HuH-7 (cell line): ENCODE data around the gene DFFB.
"Not testable (repeated sequence)": the region's sequence is repeated elsewhere in the genome, so short reads cannot be mapped to it uniquely, and the experiment has no call there.

Source experiments
- DNase-seq: peaks from one replicate; pipeline ENCODE4 v3.0.0; 2011; ENCODE audit warnings: low spot score

The DFFB gene

DNA sequence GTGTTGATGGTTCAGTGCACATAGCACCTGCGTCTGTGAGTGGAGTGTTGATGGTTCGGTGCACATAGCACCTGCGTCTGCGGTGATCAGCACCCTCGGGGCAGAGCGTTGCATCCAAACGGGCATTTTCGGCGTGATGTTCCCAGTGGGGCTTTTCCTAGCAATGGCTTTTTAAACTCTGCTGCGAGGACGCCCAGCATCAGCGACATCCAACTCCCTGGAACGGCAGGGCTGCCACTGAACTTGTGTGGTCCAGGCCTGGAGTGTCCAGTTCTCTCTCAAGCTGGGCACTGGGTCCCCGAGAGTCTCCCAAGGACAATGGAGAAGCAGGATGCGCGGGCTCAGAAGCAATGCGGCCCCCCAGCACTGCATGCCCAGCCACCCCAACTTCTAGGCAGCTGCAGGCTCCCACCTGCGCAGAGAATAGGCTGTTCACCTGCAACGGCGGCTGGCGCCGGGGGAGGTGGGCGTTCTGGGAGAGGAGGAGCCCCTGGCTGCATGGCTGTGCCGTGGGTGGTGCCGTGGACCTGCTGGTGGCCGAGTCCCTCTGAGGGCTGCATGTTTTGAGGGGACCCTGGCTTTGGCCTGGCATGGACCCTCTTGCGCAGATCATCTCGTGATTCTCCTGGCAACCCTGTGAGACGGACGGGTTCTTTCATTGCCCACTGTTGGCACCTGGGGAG, 52.9 kb downstream of the DFFB start:
- no peak for DNase-seq

DNA sequence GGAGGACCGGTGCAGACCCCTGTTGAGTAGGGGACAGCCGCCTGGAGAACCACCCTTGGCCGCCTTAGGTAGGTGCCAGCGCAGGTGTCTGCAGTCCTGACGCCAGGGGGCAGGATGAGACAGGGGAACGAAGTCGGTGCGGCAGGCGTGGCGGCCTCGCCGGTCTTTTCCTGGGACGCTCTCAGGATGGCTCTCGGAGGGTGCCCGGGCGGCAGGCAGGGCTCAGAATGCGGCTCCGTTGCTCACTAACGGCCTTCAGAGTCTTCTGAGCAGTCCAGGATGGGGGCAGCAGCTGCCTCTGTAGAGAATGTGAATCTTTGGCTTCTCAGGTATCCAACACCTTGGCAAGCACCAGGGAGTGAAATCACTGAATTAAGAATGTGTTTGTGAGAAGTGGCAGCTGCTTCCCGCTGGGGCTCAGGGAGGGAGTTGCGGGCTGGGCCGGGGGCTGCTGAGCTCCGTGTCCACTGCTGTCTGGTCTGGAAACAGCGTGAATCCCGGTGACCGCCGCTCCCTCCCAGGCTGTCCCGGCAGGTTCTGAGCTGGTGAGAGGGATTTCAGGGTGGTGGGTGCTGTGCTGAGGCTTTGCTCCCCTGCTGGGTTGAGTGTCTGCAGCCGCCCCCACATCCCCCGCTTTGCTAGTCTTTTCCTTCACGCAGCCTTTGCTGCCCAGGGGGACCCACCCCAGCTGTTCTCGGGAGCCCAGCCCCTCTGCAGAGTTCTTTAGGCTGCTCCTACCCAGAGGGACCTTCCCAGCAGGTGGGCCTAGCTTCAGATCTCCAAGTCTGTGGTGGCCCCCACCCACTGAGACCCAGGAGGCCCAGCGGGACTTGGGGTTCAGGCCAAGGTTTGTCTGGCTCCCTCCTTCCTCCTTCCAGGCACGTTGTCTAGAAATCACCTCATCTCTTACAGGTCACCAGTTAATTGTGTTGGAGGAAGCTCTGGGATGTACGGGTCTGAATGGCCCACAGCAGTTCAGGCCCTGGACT, 53.9 kb downstream of the DFFB start:
- peak; percentile 87 for DNase-seq

DNA sequence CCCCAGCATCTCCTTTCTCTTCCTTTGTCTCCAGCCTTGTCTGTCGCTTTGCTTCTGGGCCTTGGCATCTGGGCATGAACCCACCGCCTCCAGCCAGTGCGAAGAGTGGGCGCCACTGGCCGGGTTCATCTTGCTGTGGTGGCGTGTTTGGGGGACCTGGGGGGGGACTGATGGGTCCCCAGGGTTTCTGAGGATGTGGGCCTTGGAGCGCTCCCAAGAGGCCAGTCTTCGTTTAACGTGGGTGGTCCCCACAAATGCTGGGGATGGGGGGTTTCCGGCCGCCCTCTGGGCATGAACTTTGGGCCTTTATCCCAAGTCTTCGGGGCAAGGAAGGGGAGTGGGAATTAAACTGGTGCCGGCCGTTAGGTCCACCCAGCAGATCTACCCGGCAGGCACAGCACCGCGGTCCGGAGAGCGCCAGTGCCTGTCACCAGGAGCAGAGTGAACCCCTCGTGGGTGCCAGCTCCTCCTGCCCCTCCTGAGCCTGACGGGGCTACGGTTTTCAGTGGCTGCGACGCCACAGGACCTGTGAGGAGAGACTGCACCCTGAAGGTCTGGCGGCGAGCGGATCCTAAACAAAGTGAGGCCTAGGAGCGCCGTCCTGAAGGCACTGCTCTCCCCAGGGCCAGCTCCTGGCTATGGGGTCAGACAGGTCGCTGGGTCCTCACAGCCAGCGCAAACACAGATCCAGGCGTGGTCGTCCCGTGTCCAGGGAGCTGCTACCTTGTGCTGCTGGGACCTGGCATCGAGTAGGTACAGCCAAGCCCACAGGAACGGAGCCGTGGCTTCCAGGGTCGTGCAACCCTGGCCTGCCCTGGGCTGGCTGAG, 54.9 kb downstream of the DFFB start:
- no peak for DNase-seq

DNA sequence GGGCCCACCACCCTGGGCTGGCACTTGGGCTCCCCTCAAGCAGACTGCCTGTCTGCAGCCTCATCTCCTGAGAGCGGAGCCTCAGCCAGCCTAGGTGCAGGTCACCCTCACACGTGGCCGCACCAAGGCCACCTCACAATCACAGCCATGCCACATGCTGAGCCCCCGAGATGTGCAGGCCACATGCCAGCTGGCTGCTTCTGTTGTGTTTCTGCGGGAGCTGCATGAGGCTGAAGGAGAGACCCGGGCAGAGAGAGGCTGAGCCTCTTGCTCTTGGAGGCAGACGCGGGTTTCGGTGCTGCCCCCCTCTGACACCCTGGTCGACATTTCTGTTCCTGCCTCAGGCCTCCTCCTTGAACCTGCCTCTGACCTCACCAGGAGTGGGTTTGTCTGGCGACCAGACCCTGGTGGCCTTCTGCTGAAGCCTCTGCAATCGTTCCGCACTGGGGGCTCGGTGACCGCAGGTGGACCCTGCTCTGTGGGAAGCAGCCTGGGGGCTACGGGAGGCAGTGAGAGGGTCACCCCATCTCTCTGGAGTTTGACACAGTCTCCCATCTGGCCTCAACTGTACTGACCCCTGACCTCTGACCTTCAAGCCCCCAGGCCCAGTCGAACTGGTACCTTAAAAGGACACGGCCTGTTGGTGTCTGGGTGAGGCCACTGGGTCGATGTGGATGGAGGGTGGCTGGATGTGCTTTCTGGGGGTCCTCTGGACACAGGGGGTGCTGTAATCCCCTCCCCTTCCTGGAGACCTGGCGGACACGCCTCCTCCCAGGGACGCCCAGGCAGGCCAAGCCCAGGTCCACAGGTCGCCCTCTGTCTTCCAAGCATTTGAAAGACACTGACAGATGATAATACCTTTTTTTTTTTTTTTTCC, 55.8 kb downstream of the DFFB start:
- DNase-seq: no peak

DNA sequence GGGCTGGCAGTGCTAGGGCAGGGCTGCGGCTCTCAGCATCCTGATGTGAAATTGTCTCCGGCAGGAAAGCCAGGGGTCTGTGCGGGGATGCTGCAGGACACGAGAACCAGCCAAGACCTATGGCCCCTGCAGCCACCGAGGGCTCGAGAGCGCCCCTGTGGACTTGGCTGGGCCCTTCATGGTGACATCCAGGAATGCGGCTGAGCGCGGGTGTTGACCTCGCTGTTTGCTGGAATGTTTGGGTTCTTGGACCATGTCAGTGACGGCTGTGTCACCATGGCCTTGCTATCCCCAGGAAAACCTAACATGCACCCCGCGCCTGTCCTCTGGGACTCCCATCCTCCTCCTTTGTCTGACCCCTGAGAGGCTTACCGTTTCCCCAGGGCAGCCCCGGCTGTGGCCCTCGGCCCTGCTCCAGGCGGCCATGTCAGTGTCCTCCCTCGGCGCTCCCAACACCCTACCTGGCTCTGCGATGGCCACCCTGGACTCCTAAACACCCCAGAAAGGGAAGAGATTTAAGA, 57.1 kb downstream of the DFFB start:
- DNase-seq: no peak

DNA sequence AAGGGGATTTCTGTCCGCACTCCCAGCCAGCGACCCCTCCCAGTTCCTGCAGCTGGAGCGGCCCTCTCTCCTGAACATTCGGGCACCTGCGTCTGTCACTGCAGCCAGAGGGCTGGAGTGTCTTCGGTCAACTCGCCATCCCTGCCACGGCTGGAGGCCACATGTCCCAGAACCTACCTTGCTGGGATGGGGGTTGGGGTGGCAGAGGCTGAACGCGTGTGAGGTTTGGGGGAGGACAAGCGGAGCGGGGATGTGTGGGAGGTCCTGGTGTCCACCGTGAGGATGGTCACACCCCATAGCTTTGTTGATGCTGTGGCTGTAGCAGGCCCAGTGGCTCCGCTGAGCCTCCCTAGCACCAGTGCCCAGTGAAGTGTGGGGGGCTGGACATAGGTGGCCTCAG, 57.6 kb downstream of the DFFB start:
- DNase-seq: no peak

DNA sequence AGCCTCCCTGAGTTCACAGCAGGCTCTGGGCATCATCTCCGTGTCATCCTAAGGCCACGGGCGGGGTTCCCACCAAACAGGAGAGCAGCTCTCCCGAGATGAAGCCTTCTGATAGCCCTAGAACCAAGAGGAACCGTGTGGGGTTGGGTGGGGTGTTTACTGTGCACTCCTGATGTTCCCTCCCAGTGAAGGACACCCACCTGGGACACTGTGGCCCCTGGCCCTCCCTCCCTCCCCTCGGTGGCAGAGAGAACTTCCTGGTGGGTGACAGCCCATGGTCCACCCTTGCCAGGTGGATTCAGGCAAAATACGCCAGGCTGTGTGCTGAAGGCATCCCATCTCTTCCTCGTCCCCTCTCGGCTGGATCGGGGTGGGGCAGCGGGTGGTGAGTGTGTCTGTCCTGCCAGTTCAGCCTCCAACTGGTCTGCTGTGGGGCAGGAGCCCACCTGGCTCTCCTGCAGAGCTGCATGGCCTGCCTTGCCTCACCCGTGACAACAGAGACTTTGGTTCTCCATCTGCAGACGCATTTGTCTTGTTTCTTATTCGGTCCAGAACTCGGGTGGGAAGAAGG, 58.4 kb downstream of the DFFB start:
- DNase-seq: no peak

DNA sequence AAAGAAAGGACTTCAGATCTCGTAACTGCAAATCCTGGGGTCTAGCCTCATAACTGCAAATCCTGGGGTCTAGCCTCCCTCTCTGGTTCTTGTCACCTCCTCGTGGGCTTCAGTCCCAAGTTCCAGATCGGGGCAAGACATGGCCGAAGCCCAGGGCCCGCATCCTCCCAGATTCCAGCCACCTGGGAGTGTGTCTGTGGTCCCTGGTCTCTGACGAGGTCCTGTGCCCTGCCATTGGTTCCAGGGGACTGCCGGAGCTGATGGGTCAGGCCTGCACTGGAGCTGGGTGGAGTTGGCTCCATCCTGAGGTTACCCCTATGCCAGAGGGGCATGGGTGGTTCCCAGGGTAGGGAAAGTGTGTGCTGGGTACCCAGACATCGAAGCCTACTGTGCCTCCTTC, 60.5 kb downstream of the DFFB start:
- no peak for DNase-seq

DNA sequence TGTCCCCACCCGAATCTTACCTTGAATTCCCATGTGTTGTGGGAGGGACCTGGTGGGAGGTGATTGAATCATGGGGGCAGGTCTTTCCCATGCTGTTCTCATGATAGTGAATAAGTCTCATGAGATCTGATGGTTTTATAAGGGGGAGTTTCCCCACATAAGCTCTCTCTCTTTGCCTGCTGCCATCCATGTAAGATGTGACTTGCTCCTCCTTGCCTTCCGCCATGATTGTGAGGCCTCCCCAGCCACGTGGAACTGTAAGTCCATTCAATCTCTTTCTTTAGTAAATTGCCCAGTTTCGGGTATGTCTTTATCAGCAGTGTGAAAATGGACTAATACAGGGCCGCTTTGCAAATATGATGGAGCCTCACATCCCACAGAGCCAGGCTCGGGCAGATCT, 61.1 kb downstream of the DFFB start:
- DNase-seq: not testable (repeated sequence)

DNA sequence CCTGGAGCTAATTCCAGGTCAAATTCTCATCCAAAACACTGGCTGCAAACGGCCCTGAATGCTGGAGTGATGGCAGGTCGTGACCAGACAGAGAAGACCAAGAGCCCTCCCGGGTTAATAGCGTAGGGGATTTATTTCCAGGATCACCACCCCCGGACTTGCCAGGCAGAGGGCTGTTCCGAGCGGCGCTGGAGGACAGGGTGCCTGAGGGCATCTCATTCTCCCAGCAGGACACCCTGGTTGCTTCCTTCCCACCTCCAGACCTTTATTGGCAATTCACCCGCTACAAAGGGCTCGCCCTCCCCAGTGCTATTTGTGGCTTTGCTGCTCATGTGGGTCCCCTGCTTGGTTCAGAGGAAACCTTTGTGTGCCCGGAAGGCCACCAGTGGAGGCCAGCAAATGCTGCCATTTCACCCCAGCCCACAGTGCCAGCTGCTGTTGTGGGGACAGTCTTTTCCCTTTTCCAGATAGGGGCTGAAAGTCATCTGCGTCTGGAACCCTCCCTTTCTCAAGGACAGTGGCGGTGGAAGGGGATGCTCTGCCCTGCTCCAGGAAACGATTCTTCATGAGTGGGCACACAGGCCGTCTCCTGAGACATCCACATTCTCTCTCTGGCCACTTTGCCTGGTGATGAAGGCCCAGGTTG, 61.8 kb downstream of the DFFB start:
- no peak for DNase-seq

DNA sequence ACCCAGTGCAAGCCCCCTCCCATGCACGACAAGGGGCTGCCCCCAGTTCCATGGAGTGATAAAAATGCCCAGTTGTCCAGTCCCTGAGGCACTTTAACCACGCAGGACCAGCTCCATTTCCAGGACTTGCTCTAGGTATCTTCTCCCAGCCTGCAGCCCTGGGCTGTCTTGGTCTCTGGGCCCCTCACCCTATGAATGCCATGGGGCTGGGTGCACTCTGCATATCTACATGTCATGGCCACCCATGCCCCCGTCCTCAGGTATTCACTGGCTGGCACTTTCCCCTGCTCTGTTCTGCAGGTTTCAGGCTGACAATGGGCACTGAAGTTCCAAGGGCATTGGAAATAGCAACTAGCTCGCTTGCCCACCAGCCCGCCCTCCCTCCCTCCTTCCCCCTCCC, 62.4 kb downstream of the DFFB start:
- no peak for DNase-seq

DNA sequence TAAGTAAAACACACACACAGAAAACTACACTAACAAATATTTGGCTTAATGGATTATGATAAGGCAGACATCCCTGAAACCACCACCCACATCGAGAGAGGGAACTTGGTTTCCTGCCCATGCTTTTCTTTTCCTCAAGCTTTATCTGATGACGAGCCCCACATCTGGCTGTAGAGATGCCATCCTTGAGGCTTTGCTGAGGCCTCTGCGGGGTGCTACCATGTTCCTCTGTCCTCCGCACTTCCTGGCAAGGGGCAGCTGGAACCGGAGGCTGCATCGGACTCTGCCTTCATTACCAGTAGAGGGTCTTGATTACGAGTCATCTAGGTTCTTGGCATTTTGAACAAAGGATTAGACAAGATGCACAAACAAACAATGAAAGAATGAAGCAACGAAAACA, 64.5 kb downstream of the DFFB start:
- DNase-seq: no peak

DNA sequence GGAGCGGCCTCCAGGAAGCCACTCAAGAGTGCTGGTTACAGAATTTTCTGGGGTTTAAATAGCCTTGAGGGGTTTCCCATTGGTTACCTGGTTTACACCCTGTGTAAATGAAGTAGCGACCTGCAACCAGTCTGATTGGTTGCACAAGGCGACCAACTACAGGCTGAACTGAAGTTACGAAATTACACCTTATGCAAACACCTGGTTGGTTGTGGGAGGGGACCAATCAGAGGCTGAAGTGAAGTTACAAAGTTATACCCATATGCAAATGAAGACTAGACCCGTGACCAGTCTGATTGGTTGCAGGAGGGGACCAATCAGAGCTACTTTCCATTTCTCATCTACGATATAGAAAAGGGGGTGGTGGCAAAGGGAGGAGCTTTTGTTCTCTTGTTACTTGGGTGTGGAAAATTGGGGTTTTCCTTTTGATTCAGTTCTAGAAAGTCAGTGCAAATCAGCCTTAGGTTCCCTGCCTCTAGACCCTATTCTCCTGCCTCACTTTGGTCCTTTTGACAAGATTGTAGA, 65.0 kb downstream of the DFFB start:
- DNase-seq: no peak

DNA sequence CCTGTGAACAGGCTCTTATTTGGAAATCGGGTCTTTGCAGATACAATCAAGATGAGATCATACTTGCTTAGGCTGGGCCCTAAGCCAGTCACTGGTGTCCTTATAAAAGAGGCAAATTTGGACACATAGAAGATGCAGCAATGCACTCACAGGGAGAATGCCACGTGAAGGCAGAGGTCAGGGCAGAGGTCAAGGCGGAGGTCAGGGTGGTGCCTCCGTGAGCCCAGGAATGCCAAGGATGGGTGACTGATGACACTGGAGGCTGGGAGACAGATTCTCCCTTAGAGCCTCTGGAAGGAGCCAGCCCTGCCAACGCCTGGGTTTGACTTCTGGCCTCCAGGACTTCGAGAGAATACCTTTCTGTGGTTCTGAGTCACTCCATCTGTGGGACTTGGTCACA, 65.6 kb downstream of the DFFB start:
- DNase-seq: no peak

DNA sequence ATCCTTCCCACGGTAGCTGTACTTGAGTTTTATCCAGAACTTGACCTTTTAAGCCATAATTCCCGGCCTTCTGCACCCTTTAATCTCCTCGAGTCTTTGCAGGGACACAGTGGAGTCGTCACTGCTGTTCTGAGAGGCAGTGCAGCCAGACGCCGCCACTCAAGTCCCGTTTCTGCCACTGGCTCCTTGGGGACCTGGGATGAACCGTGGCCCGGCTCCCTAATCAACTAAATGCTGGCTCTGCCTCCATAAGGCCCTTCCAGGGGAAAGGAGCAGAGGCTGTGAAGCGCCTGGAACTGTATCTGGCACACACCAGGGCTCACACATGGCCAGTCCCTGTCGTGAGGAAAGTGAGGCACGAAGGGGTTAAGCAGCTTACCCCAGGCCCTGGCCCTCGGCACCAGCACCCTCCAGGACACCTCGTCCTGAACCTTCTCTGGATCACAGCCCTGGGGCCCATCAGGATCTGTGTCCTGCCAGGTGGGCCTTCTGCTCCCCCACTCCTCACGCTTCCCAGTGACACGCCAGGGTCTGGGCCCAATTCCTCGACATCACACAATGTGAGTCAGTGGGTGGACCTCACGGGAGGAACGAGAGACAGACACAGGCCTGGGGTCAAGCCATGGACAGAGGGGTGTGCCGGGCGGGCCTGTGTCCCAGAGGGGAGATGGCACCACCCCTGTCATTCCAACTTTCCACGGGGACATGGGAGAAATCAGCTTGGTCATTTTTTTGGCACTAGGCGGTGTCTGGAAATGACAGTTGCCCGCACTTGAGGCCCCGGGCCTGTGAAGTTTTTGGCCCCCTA, 66.3 kb downstream of the DFFB start:
- DNase-seq: no peak

DNA sequence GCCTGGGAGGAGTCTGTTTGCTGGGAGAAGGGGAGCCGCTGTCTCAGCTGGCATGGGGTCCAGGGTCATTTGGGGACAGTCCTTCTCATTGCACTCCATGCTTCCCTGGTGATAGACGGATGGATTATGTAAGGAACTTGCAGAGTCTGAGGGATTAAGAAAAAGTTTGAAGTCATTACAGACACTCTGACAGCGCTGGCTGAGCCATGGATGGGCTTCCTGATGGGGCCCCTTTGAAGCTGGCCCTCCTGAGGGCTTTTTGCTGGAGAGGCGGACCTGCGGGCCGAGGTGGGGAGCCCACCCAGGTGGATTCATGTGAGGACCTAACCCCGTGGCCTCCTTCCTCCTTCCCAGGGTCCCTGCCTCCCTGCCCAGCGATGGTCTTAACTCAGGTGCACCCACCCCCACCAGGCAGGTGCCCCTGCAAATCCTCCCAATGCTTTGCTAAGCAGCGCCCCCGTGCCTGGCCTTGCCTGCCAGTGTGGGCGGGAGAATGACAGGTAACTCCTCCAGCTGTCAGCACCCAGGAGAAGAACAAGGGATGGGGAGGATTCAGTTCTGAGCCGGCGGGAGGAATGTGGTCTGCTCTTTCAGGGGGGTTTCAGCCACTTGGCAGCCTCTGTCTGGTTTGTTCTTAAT, 67.0 kb downstream of the DFFB start:
- DNase-seq: no peak

DNA sequence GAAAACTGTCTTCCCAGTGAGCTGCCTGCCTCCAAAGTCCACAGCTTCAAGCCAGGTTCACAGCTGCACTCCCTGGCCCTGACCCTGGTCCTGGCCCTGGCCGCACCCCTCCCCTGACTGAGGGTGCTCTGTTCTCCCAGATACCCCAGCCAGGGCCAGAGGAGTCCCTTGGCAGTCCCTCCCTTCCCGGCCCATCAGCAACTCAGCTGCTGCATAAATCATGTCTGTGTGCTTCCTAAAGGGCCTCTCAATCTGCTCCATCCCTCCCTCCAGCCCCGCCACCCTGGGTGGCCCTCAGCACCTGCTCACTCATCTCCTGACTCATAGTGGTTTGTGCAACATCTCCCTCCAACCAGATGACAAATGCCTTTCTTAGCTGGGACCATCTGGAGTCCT, 67.5 kb downstream of the DFFB start:
- no peak for DNase-seq

DNA sequence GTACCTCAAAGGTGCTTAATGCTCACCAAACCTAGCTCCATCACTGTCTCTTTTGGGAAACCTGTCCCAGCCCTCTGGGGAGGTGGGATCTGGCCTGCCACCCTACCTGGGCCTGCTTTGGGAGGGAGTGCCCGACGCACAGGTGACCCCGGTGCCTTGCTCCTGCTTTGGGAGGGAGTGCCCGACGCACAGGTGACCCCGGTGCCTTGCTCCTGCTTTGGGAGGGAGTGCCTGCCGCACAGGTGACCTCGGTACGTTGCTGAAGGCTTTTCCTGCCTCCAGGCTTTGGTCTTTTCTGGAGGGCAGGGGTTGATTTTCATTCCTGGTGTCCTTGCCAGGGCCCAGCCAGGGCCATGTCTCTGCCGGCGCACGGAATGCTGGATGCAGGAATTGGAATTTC, 68.0 kb downstream of the DFFB start:
- no peak for DNase-seq

DNA sequence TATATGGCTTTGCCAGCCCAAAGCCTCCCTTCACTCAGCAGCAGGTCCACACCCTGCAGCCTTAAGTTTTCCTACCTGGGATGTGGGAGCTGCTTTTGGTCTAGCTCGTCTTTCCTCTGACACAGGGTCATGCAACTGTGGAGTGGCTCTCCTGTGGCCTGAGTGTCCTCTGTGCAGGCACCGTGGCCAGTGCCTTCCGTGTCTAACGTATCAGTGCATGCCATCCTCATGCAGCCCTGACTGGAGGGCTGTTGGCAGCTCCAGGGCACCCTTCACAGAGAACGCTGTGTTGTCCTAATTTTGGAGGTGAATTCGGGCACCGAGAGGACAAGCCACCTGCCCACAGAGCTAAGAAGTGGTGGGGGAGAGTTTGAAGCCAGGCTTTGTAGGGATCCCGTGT, 68.5 kb downstream of the DFFB start:
- no peak for DNase-seq
